ENCODE measurements around the gene THUMPD1.

DNA sequence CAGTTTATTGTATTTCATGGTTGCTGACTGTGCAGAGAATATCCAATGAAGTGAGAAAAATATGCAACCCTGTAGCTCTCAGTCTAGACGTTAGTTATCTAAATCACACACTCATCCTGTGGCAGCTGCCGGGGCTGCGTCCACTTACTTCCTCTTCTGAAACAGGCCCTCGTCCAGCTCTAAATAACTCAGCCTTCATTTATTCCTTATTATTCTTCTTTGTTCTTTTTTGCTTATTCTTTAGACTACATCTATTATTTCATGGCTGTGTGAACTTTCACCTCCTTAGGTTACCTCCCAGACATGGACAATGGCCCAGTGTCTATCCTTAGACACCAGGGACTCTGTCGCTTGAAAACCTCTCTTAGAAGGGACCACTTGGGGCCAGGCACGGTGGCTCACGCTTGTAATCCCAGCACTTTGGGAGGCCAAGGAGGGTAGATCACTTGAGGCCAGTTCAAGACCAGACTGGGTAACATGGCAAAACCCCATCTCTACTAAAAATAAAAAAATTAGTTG is 3.4 kb upstream of the THUMPD1 start:
- TF ChIP-seq, protein P1, sequence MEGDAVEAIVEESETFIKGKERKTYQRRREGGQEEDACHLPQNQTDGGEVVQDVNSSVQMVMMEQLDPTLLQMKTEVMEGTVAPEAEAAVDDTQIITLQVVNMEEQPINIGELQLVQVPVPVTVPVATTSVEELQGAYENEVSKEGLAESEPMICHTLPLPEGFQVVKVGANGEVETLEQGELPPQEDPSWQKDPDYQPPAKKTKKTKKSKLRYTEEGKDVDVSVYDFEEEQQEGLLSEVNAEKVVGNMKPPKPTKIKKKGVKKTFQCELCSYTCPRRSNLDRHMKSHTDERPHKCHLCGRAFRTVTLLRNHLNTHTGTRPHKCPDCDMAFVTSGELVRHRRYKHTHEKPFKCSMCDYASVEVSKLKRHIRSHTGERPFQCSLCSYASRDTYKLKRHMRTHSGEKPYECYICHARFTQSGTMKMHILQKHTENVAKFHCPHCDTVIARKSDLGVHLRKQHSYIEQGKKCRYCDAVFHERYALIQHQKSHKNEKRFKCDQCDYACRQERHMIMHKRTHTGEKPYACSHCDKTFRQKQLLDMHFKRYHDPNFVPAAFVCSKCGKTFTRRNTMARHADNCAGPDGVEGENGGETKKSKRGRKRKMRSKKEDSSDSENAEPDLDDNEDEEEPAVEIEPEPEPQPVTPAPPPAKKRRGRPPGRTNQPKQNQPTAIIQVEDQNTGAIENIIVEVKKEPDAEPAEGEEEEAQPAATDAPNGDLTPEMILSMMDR (IDR thresholded peaks at IDR 0.05 in 2 of 3, conservative IDR thresholded peaks at IDR 0.05 in 1 of 3; ENCODE audit: borderline replicate concordance in 1 of 3, insufficient read depth in 1 of 3, low read depth in 2 of 3, low read length in 2 of 3): no peak
- TF ChIP-seq YY1 (IDR thresholded peaks at IDR 0.05; ENCODE audit: extremely low read depth, insufficient replicate concordance, low read depth, low read length) (no peak), POLR2AphosphoS5 (IDR thresholded peaks at IDR 0.05; ENCODE audit: low read depth, low read length) (no peak), POLR2A (IDR thresholded peaks at IDR 0.05; ENCODE audit: borderline replicate concordance, extremely low read depth, insufficient read depth, insufficient read length) (no peak)

All from HCT116 (cell line).